ENCODE results near the gene TBC1D5. TPM values are rescaled to one million over a fixed set of nuclear protein-coding genes. Genes with fewer than 3 reads are reported as not detected.
"Not testable (repeated sequence)": the region's sequence is repeated elsewhere in the genome, so short reads cannot be mapped to it uniquely, and the experiment has no call there.

The TBC1D5 gene
- total RNA-seq, 1 donor from 2014 or later = 32.1 TPM

GRCh38 chr3:17507480-17507879 lies 235.0 kb downstream of the TBC1D5 start:
- DNase-seq (ENCODE audit: low read depth) = no peak
- TF ChIP-seq CTCF (conservative IDR thresholded peaks at IDR 0.05; ENCODE audit: low read depth, low read length) = no peak
- no peak overlapping the region for H3K4me3 ChIP-seq (ENCODE audit: low read depth, low read length)

- TF ChIP-seq CTCF (conservative IDR thresholded peaks at IDR 0.05; ENCODE audit: low read depth, low read length) = no peak
- no peak for DNase-seq (ENCODE audit: low read depth)
- H3K4me3 ChIP-seq (ENCODE audit: low read depth, low read length) = no peak overlapping the region
Observed at GRCh38 chr3:17505856-17506255, 236.6 kb downstream of the TBC1D5 start.

GRCh38 chr3:17501745-17502144 lies 240.7 kb downstream of the TBC1D5 start:
- no peak for TF ChIP-seq CTCF (conservative IDR thresholded peaks at IDR 0.05; ENCODE audit: low read depth, low read length)
- no peak overlapping the region for H3K4me3 ChIP-seq (ENCODE audit: low read depth, low read length)
- no peak for DNase-seq (ENCODE audit: low read depth)

- no peak for DNase-seq (ENCODE audit: low read depth)
- no peak for TF ChIP-seq CTCF (conservative IDR thresholded peaks at IDR 0.05; ENCODE audit: low read depth, low read length)
- H3K4me3 ChIP-seq (ENCODE audit: low read depth, low read length) = no peak overlapping the region
Observed at GRCh38 chr3:17500618-17501017, 241.8 kb downstream of the TBC1D5 start.

GRCh38 chr3:17494117-17494809 lies 248.2 kb downstream of the TBC1D5 start:
- no peak for DNase-seq (ENCODE audit: low read depth)
- no peak for TF ChIP-seq CTCF (conservative IDR thresholded peaks at IDR 0.05; ENCODE audit: low read depth, low read length)
- no peak overlapping the region for H3K4me3 ChIP-seq (ENCODE audit: low read depth, low read length)

GRCh38 chr3:17491601-17492000 lies 250.8 kb downstream of the TBC1D5 start:
- TF ChIP-seq CTCF (conservative IDR thresholded peaks at IDR 0.05; ENCODE audit: low read depth, low read length) = no peak
- no peak overlapping the region for H3K4me3 ChIP-seq (ENCODE audit: low read depth, low read length)
- no peak for DNase-seq (ENCODE audit: low read depth)

- H3K4me3 ChIP-seq (ENCODE audit: low read depth, low read length); DNase-seq (ENCODE audit: low read depth): not testable (repeated sequence)
Observed at GRCh38 chr3:17491190-17491589, 251.2 kb downstream of the TBC1D5 start.

Data from epithelial cell of proximal tubule (primary cell).